GM21447 (cell line): ENCODE data around the gene LRP1.

ENCODE experiments used
- ATAC-seq: cut with Tn5 transposase; IDR thresholded peaks from one replicate; pipeline ENCODE4 v1.9.1; 2021; ENCODE audit not compliant: unreplicated experiment

The LRP1 gene

DNA sequence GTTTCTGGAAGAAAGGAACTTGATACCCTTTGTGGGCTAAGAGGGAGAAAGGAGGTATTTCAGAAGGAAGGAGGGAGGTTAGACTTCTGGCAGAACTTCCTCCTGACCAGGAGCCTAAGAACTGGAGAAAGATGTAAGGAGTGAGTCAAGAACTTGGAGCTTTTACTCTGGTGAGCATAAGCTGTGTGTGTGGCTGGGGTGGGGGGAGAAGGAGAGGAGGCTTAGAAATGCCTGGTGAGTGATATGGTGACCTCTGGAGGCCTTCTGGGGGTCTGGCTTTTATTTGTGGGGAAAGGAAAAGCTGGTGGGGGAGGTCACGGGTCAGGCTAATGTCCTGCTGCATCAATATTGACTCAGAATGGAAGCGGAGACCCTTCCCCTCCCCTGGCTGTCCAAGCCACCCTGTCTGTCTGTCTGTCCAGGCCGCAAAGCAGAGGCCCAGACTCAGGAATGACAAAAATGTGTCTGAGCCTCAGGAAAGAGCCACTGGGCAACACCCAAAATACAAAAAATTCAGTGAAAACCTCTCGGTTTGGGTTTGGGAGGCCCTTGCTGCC, 4.8 kb downstream of the LRP1 start:
- no peak for ATAC-seq

DNA sequence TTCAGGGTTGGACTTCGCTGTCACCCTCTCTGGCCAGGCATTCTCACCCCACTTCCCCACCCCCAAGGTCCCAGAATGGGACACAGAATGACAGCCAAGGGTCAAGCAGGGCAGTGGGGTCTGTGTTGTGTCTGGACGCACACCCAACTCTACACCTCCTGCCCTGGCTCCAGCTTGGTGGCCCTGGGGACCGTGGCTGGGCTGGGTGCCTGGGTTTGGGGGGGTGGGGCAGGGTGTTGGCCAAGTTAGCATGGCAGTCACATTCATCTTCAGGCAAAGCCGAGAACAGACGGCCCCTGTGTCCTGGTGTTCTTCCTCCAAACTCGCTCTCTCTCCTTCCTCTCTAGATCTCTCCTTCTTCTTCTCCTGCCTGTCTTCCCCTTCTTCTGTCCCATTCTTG, 5.6 kb downstream of the LRP1 start:
- no peak for ATAC-seq

DNA sequence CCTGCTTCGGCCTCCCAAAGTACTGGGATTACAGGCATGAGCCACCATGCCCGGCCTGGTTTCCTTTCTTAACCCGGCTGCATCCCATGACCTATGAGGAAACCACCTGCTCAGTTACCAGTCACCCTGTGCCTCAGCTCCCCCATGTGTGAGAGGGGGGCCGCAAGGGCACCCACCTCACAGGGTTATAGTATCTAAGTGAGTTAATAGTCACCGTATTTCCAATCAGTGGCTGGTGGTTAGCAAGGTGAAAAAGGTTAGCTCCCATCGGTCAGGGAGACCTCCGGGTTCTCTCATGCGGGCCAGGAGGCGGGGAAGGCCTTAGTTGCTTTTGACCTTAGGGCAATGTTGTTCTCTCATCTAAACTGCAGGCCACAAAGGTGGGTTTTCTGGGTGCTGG, 6.7 kb downstream of the LRP1 start:
- ATAC-seq: no peak

DNA sequence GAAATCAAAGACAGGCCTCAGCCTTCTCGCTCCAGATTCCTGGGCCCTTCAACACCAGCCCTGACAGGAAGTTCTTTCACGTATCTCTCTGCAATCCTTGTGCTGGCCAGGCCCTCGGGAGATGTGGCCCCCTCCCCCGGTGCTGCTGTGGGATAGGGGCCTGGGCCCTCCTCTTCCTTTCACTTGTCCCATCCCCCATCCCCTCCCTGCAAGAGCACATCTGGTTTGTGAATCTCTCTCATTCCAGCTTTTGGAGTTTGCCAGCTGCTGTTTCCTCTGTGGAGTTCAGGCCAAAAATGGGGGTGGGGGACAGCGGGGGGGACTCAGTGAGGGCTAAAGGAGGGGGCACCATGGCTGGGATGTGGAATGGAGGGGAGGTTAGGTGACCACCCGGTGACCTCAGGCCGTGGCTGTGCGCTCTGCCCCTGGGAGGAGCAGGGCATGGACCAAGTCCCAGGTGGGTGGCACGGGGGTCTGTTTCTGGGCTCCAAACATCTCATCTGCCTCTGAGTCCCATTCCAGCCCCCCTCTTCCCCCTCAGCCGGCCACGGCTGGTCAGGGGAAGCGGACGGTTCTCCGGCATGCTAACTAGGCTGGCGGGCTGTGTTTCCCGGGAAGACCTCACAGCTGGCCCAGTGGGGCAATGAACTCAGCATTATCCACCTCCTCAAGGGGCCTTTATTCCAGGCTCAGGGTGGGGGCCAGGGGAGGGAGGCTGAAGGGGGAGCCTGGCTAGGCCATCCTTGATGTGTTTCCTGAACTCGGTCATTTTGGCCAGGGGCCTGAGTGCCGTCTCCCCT, 7.4 kb downstream of the LRP1 start:
- no peak for ATAC-seq

DNA sequence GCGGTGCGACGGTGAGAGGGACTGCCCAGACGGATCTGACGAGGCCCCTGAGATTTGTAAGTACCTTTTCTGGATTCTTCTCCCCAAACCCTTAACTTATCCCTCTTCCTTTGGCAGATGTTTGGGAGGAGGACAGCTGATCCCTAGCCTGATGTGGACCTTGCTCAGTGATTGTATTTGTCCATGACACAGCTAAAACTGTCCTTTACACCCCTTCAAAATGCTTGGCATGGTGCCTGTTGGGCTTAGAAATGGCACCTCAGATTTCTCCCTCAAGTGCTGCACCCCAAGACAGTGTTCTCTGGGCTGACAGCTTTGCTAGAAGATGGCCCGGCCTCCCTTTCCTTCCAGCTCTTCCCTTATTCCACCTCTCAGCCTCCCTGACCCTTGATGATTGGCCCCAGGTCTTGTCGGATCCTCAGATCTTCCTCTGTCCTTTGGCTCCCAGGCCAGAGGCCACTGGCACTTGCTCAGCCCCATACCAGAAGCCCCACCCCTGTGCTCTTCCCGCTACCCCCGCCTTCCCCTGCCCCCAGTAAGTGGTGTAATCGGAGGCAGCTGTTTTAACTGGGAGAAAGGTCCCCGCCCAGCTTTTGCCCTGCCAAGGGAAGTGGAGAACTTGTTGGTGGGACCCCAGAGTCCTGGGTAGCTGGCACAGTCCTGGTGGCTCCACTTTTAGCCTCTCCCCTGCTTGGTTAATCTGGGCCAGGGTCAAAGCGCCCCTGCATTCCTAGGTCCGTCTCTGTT, 10.4 kb downstream of the LRP1 start:
- no peak for ATAC-seq

DNA sequence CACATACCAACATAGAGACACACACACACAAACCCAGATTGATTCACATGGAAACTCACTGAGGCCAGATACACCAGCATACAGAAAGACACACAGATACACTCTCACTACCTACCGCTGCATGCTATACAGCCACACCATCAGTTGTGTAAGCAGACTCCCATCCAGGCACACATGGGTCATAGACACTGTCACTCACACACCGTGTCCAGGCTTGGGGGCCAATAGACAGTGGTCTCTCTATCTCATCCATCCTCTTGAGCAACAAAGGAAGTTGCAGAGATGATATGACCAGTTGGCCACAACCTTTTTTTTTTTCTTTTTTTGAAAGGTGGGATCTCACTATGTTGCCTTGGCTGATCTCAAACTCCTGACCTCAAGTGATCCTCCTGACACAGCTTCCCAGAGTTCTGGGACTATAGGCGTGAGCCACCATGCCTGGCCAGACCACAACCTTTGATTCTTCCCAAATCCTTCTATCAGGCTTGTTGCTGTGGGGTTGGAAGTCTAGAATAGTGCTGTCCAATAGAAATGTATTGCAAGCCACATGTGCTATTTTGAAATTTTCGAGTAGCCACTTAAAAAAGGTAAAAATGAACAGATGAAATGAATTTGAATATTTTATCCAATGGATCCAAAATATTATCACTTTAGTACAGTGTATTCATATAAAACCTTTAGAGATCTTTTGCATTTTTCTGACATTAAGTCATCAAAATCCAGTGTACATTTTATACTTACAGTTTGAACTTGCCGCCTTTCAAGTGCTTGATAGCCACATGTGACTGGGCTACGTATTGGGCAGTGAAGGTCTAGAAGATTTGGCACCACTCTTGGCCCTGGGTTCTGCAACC, 11.7 kb downstream of the LRP1 start:
- ATAC-seq: no peak

DNA sequence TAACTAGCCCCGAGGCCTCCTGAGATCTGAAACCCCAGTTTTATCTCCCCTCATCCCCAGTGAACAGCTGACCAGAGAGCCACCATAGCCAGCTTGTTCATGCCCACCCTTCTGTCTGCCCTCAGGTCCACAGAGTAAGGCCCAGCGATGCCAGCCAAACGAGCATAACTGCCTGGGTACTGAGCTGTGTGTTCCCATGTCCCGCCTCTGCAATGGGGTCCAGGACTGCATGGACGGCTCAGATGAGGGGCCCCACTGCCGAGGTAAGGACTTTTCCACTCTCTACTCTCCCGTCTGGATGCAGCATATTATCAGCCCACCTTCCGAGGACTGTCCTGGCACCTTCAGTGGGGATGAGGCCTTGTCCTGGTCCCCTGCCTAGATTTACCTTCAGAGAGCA, 13.0 kb downstream of the LRP1 start:
- no peak for ATAC-seq

DNA sequence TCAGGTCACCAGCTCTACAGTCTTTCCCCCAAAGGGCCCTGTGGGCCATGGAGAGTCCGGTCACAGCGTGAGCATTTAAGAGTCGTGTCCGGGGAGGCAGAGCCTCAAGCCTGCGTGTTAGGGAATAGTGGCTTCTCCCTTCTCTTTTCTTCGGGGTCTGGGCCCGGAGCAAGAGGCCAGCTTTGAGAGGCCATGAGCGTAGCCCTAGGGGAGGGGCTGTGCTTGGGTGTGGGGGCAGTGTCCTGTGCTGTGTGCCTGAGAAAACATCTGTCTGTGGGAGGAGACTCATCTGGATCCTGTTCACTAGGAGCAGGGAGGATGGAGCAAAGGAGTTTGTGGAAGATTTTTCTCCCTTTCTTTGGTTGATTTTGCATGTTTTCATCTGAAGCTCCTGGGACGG, 13.8 kb downstream of the LRP1 start:
- no peak for ATAC-seq

DNA sequence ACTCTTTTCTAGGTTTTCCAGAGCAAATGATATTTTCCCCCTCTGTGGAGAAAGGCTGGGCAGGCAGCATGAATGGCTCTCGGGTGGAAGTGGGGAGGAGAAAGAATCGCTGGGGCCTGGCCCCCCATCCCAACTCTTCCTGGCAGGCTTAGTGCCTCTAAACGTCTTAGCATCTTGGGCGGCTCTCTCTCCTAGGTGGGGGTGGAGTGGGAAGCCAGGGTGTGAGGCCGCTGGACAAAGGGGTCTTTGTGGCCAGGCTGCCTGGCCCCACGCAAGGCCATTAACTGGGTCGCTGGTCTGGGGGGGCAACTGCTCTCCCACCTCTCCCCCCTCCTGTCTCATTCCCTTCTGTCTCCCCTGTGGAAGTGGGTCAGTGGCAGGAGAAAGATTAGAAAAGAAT, 14.4 kb downstream of the LRP1 start:
- ATAC-seq: no peak

DNA sequence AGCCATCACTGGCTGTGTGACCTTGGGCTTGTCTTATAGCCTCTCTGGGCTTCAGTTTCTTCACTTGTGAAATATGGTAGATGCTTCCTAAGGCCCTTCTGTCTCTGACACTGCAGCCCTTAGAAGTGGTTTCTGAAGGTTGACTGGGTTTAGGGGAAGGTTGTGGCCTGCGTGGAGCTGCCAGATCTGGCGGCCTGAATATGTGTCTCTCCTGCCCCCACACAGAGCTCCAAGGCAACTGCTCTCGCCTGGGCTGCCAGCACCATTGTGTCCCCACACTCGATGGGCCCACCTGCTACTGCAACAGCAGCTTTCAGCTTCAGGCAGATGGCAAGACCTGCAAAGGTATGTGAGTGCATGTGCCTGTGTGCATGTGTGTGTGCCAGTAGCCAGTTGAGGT, 15.2 kb downstream of the LRP1 start:
- no peak for ATAC-seq

DNA sequence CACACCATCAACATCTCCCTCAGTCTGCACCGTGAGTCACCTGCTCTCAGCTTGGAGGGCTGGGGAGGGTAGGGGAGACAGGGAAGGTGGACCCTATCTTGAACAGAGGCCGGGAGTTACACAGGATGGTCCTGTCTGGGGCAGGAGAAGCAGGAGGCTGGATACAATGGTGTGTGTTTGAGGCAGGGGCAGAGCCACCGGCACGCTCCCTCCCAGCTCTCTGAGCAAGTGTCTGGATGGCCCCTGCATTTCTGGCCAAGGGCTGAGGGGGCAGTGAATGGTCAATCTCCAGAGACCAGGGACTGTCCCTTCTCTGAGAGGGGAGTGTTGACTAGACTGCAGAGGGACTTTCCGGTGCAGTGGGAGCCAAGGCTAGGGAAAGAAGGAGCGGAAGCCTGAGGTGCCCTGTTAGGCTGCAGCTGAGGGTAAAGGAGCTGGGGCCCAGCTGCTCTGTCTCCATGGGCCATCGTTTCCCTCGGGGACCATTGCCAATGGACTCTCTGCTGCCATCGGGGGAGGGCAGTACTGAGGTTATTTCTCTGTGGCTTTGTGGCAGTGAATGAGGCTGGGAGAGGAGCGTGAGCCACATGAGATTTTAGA, 17.3 kb downstream of the LRP1 start:
- no peak for ATAC-seq

DNA sequence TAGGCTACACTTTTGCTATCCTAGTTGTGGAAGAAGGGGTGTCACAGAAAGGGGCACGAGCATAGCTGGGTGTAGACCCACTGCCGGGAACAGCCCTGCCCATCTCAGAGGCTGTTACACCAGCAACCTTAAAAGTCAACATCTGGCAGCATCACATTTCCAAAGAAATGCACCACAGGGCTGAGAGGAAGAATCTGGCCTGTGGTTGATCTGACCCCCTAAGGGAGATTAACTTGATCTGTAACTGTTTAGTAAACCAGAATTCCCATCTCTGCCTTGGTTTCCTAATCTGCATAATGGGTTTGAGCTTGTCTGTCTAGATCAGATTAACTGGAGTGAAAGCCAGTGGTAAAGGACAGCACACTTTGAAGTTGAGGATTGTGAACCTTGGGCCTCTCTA, 17.8 kb downstream of the LRP1 start:
- ATAC-seq: no peak

DNA sequence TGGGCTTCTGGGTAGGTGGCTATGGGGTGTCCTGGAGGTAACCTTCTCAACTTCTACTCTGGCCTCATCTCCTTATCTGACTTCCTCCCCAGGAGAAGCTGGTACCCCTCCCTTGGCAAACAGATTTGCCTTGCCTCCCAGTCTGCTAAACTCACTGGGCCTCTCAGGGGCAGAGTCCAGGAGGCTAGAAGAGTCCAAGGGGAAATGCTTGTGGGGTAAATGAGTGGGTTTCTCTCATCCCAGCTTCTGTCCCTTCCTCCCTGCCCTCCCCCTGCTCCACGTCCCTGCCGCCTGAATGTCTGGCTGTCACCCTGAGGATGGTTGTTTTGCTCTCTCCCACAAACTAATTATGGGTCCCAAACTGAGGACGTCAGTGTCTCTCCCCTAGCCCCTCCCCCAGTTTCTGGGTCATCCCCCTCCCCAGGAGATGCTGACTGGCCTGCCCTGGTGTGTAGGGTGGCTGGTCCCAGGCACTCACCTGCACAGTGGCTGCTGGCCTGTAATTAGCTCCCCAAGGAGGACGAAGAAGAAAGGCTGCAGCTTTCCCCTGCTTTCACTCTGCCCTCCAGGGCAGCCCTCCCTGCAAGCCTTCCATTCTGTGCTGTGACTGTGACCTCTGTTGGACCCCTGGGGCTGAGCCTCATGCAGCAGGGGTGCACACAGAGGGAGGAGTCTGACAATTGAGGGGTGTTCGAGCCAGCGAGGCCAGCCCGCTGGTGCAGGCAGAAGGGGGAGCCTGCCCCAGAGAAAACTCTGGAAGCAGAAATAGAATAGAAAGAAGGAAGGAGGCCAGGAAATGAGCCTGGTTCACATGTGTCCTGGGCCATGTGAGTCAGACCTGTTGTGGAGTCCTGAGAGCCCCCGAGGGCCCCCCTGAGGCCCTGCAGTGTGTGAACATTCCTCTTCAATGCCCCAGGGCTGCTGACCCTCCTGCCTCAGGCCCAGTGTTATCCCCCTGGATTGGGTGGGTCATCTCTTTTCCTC, 19.0 kb downstream of the LRP1 start, which contains the start of gene LRP1-AS:
LRP1-AS (minus strand) TSS at position 659 of the 984 bp plus-strand sequence.
- no peak for ATAC-seq

DNA sequence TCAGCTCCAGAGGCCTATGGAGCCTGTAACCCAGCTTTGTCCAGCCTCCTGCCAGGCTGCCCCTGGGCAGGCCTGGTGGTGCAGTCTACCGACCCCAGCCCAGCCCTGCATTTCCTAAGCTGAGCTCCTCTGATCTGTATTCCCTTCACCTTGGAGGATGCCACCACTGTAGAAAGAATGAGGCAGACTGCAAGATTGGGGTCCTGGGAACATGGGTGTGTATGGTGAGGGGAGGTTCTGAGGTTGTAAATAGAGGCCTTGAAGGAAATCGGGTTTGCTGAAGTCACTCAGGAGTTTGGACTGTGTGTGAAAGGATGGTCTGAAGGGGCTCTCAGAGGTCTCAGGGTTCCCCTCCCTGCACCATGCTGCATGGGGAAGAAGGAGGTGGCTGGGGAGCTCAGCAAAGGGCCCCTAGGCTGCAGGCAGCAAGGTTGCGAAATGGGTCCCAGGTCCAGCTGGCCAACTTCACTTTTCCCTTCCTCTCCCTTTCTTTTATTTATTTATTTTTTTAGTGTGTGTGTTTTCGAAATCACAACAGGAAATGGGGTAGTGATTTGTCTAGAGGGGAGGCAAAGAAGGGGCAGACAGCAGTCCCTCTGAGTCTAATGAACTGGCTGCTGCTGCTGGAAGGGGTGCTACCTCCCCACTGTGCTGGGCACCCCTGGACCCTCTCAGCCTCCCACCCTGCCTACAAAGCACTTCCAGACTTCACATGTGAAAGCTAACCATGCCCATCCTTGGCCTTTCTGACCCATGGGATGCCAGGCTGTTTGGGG, 20.4 kb downstream of the LRP1 start:
- ATAC-seq: no peak

DNA sequence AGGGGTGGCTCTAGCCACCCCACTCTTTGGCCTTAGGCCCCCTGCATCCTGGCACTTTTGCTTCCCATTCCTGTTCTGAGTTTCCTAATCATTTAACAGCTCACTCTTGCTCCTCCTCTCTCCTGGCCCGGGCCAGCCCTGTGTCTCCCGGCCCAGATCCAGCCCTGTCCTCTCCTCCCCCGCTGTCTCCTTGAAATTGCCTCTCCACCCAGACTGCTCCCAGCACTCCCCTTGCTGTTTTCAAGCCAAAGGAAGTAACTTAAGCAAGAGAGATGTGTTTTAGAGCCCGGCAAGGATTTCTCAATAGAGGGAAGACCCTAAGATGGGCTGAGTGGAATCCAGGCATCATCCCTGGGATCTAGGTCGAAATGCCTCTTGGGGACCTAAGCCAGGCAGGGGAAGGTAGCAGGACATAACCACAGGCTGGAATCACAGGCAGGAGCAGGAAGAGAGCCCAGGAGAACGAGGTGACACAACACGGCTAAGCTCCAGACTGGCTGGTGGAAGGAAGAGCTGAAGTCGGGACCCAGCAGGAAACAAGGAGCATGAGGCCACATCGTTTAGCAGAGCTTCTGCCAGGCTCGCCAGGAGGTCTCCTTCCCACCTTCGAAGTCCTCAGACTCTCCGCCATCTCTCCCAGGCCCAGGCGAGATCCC, 21.1 kb downstream of the LRP1 start:
- ATAC-seq: no peak

DNA sequence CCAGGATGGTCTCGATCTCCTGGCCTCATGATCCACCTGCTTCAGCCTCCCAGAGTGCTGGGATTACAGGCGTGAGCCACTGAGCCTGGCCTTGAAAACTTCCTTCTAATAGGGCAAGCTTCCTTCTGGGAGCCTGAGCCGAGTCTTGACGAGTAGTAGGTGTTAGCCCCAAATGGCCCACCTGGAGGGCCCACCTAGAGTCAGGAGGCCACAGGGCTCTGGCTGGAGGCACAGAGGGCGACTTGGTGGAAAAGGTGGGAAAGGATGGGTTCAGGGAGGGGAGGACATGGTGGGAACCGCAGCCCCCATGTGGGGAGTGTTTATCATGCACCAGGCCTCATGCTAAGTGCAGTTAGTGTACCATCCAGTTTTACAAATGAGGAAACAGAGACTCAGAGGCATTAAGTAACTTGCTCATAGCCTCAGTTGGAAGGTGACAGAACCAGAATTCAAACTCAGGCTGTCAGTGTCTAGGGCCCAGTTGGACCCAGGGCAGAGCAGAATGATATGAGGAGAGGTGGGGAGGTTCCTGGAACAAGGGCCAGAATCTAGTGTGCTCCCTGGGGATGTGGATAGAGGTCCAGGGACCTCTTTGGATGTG, 22.2 kb downstream of the LRP1 start:
- ATAC-seq: no peak

DNA sequence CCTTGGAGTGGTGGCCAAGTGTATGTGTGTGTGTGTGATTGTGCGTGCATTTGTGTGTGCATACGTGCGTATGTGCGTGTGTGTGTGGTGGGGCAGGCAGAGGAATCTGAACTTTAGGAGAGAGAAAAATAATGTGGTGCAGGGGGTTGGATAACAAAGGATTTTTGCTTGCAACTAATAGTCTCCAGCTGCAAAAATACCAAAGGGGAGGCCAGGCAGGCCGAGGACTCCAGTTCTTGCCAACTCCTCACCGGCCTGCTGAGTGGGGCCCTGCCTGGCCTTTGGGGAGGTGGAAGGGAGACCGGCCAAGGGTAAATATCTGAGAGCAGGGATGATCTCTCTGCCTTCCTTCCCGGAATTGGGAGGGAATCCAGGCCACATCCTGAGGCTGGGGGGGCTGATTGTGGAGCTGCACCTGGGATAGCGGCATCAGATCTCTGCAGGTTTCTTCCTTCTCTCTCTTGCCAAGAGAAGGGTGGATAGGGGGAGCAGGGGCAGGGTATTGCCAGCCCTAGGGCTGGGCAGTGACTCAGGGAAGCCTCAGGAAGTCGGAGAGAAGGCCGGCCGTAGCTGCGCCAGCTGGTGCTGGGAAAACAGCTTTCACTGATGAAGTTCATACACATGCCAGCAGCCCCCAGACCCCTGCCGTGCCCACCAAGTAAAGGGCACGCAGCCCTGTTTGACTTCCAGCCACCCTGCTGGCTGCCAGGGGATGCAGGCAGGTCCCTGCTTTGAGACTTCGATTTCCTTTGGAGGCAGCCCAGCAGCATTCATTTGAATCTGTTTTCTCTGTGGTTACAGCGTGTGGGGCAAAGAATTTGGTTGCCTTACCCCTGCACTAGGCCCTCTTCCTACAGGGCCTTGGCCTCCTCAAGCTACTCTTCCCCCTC, 23.7 kb downstream of the LRP1 start:
- no peak for ATAC-seq
